GM18505 (cell line): ENCODE measurements around the gene SMG6.
"Not testable (repeated sequence)": the region's sequence is repeated elsewhere in the genome, so short reads cannot be mapped to it uniquely, and the experiment has no call there.

ENCODE experiments used
- ATAC-seq: cut with Tn5 transposase; IDR thresholded peaks from one replicate; pipeline ENCODE4 v1.9.1; 2021; ENCODE audit not compliant: unreplicated experiment
- POLR2A ChIP-seq: IDR thresholded peaks from 4 replicates; pipeline ENCODE4 v1.6.1; 2011; ENCODE audit warnings: borderline replicate concordance; ENCODE audit not compliant: insufficient read depth, insufficient read length; ENCODE audit errors: extremely low read depth

SMG6 gene

DNA sequence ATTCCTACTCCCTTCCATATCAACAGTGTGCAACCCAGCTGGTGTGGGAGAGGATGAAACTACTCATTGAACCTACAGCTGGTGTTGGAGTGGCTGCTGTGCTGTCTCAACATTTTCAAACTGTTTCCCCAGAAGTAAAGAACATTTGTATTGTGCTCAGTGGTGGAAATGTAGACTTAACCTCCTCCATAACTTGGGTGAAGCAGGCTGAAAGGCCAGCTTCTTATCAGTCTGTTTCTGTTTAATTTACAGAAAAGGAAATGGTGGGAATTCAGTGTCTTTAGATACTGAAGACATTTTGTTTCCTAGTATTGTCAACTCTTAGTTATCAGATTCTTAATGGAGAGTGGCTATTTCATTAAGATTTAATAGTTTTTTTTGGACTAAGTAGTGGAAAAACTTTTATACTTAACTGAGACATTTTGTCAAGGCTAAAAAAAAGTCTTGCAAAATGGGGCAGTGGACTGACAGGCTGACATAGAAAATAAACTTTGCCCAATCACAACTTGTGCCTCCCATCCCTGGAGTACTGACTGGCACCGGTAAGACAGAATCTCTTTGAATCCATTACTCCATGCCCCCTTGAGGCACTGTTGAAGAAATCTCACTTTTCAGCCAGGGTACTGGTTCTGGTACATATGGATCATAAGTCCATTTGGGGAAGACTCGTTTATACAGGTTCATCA lies 20.2 kb upstream of the SMG6 start:
- no peak for ATAC-seq

GRCh38 chr17:2321399-2321798 lies 17.8 kb upstream of the SMG6 start:
- no peak for TF ChIP-seq POLR2A
- no peak for ATAC-seq

More for the DNA sequence above, 20.2 kb upstream of the SMG6 start:
- TF ChIP-seq POLR2A: no peak

DNA sequence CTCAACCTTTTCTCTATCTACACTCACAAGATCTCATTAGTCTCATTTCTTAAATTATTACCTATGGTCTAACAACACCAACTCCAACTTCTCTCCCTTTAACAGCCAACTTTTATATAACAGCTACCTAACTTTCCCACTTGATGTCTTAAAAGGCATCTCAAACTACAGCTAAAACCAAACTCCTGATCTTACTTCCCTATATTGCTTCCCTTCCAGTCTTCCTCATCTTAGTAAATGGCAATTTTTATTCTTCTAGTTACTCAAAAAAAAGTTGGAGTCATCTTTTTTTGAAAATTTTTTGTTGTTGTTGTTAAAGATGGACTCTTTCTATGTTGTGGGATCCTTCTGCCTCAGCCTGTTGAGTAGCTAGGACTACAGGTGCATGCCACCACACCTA lies 15.5 kb upstream of the SMG6 start:
- no peak for ATAC-seq
- no peak for TF ChIP-seq POLR2A

DNA sequence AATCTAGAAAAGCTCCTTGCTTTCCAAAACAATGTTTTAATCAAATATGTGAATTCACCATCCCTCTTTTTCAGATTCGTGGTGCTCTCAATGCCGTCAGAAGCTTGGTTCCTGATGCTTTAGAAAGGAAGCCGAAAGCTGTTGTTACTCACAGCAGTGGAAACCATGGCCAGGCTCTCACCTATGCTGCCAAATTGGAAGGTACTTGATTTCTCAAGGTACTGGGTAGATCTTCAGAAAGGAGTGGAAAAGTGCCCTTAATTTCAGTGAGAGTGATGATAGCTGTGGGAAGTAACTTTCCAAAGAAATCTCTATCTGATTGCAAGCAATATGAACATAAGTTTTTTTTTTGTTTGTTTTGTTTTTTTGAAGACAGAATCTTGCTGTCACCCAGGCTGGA lies 14.2 kb upstream of the SMG6 start:
- no peak for TF ChIP-seq POLR2A
- no peak for ATAC-seq

GRCh38 chr17:2316916-2317205 lies 13.3 kb upstream of the SMG6 start:
- ATAC-seq: not testable (repeated sequence)

GRCh38 chr17:2312736-2313135 lies 9.2 kb upstream of the SMG6 start:
- TF ChIP-seq POLR2A: no peak
- no peak for ATAC-seq

DNA sequence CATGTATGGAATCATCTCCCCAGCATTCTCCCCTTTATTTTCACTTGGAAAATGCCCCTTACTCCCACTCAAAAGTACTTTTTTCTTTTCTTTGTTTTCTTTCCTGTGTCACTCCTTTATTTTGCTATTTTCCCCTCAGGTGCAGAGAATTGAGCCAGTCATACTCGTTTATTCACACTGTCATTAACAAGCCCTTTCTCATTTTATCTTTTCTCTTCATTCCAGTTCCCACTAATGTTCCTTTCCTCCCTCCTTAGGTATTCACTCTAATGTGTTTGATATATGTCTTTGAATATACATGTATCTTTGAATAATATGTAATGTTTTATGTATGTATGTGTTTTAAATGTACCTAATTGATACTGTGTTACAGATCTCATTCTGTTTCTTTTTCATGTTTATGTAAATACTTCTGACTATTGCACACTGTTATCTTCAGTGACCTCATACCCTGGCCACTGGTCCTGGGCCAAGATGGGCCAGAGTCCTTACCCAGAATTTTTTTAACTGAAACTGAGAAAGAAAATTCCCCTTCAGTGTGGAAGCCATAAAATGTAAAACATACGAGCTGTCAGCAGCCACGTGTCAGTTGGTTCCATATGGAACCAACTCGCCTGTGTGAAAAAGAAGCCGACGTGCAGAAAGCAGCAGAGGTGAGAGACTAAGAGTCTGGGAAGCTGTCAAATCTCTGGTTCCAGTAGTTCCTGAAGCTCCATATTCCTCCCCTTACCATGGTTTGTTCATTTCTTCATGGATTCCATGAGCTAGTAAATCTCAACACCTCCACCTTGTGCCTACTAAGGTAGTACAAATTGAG lies 6.0 kb upstream of the SMG6 start:
- no peak for ATAC-seq
- TF ChIP-seq POLR2A: no peak

DNA sequence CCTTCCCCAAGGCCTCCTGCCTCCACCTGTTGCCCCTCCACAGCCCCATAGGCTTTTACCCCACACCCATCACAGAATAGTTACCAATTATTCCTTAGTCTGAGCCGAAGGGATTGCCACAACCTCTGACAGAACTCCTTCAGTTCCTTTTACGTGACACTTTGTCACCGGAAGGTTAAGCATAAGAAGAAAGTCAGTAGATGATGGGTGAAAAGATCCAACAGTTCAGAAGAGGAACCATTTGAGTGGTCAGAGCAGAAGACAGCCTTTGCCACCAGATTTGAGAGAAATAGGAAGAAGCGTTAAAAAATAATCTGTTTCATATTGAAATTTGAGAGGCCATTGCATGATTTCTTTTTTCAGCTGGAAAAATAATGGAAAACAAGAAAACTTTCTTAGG lies 1.3 kb upstream of the SMG6 start:
- TF ChIP-seq POLR2A: no peak
- no peak for ATAC-seq

GRCh38 chr17:2302778-2303203 lies 794 bp downstream of the SMG6 start:
- no peak for TF ChIP-seq POLR2A
- no peak for ATAC-seq

GRCh38 chr17:2299756-2300155 lies 3.8 kb downstream of the SMG6 start:
- TF ChIP-seq POLR2A: no peak
- no peak for ATAC-seq

GRCh38 chr17:2299136-2299535 lies 4.4 kb downstream of the SMG6 start:
- no peak for ATAC-seq
- no peak for TF ChIP-seq POLR2A

- no peak for ATAC-seq
- no peak for TF ChIP-seq POLR2A
Measured at GRCh38 chr17:2297023-2297422, 6.6 kb downstream of the SMG6 start.

GRCh38 chr17:2295575-2295974 lies 8.0 kb downstream of the SMG6 start:
- no peak for ATAC-seq
- TF ChIP-seq POLR2A: no peak

DNA sequence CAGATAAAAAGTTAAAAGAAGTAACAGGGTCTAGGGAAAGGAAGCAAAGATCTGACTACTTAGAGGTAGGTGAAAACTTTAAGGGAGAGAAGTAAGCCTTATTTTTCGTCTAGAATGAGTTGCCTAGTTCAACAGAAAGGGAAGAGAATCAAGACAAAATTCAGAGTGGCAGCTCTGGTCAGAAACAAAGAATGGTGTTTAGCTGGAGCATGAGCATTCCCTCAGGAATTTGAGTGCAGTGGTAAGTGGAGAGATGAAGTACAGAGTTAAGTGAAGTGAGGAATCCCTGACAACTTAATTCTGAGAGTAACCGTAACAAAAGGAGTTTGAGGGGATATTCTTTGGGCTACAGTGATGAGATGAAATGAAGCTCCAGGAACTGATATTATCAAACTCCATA lies 11.5 kb downstream of the SMG6 start:
- no peak for ATAC-seq
- no peak for TF ChIP-seq POLR2A
